Measurements from ENCODE around the gene PRSS23.
A peak's percentile ranks its signal among the peaks of the same experiment; 100 is the strongest.
"Not testable (repeated sequence)": the region's sequence is repeated elsewhere in the genome, so short reads cannot be mapped to it uniquely, and the experiment has no call there.

Gene PRSS23

GRCh38 chr11:86800076-86800959, at the start of gene PRSS23:
Gene PRSS23 (plus strand): TSS chr11:86800542. CDS start chr11:86807644, 7,102 bp downstream.
- peak; percentile 21 to 34 for DNase-seq

DNA sequence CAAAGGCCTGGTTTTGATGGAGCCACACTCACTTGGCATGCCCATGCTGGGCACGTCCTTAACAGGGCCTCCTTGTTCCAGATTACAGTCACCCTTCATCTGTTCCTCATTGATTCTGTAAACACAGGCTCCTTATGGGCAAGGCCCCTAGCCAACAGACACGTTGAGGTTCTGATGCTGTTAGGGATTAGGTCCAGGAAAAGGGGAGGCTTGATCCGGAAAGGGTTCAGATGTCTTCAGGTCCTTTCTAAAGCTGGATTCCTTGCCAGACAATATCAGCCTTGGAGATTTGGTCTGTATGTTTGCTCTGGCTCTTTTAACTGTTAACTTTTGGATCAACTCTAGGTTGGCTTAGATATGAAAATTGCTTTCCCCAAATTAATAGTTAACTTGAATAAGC, 46.9 kb upstream of the PRSS23 start:
- DNase-seq = no peak

GRCh38 chr11:86755146-86755545, 45.2 kb upstream of the PRSS23 start:
- DNase-seq = no peak

DNA sequence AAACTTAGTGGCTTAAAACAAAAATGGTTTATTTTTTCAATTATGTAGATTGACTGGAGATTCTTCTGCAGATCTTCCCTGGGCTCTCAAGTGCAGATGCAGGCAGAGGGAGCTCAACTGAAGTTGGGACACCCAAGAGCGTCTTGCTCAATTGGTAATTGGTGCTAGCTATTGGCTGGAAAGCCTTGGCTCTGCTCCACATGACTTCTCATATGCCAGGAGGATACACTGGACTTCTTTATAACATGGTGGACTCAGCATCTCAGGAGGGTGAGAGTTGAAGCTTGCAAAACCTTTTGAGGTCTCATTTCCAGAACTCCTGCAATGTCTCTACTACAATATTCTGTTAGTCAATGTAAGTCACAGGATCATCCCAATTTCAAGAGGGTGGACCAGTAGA, 42.2 kb upstream of the PRSS23 start:
- DNase-seq = no peak

DNA sequence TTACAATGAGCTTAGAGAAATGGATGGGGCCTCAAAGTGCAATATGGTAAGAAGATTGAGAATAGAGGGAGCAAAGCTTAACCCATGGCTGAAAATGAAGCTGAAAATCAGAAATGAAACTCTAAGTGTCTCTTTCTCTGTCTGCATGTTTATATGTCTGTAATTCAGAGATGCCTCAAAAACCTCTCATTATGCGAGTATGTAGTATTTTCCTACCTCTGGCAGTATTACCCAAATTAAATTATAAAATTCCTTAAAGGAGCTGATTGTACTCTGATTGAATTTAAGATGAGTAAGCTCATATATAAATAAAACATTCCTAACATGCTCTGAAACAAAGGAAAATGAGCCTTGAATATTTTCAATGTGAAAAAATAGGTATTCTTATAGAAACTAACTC, 39.8 kb upstream of the PRSS23 start:
- DNase-seq = no peak

- DNase-seq = no peak
Measured at GRCh38 chr11:86761978-86762377, 38.4 kb upstream of the PRSS23 start.

- DNase-seq = no peak
Measured at GRCh38 chr11:86765203-86765602, 35.1 kb upstream of the PRSS23 start.

GRCh38 chr11:86765878-86766277, 34.5 kb upstream of the PRSS23 start:
- DNase-seq = no peak

DNA sequence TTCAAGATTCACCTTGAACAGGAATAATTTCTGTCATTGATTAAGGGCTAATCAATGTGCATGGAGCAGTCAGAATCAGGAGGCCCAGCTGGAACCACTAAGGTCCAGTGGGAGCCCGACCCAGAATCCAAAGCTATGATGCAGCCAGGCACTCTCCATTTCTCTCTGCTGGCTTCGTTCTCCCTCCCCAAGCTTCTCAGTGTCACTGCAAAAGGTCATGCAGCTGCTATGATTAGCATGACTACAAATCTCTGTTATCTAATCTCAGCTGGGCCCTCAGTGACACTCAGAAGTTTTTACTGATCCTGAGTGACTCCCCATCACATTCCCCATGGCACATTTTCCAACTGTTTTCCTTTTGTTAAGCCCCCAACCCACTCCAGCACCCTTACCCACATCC, 31.1 kb upstream of the PRSS23 start:
- DNase-seq = no peak

GRCh38 chr11:86770473-86771027, 29.8 kb upstream of the PRSS23 start:
- DNase-seq = not testable (repeated sequence)

GRCh38 chr11:86772999-86773398, 27.3 kb upstream of the PRSS23 start:
- no peak for DNase-seq

DNA sequence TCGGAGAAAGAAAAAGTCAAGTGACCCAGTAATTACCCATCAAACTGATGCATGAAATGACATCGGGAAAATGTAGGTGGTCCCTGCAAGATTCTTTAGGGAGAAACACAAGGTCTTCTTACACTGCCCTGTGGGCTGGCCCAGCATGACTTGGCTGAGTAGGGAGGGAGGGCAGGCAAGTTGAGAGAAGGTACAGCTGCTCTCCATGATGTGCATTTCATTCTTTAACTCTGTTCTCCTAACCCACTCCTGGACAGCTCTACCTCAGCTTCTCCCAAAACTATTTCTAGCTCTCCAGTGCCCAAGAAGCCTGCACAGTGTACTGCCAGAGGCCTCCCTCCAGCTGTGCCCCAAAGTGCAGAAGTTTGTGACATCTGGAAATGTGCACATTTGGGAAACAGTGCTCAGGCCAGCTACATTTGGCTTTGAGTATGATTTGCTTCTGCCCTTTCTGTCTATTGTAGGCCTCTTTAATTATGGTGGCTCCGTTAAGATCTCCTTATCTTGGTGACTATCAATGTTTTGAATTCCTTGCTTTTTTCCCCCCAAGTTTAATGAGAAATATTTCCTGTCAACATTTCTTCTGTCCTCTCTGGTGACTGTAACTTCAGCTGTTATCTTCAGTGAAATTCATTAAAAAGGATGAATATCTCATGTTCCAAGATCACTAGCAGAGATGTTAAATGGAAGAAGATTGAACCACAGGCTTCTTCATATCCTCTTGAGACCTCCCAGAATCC, 26.7 kb upstream of the PRSS23 start:
- DNase-seq = no peak

DNA sequence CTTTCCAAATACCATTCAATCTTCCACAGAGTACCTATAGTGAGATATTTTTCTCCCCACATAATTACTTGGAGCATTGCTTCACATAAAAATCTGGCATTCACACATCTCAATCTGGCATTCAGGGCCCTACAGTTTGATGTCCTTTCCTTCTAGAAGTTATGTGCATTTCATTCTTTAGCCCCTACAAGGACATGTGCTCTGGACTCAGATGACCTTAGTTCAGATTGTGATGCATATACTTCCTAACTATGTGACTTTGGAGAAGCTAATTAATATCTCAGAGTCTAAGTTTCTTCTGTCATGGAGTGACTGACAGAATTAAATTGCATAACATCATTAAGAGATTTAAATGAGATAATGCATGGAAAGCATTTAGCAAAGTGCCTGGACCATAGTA, 25.9 kb upstream of the PRSS23 start:
- no peak for DNase-seq

GRCh38 chr11:86775361-86775760, 25.0 kb upstream of the PRSS23 start:
- no peak for DNase-seq

GRCh38 chr11:86781546-86781945, 18.8 kb upstream of the PRSS23 start:
- no peak for DNase-seq

DNA sequence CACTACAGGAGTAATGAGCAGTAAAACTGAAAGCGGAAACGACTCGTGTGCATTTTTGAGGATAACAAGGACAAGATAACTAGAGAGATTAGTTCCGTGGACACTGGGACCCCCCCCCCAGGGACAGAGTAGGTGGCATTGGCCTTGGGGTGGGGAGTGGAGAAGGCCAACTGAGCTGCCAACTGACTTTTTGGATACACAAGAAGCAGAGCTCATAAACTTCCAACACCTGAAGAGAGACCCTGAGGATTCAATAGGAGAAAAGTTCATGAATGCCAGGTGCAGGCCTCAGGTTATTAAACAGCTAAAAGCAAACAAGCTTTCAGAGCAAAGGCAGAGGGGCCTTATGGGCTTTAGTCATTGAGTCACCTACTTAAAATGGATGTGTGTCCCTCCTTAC, 17.6 kb upstream of the PRSS23 start:
- DNase-seq = no peak

DNA sequence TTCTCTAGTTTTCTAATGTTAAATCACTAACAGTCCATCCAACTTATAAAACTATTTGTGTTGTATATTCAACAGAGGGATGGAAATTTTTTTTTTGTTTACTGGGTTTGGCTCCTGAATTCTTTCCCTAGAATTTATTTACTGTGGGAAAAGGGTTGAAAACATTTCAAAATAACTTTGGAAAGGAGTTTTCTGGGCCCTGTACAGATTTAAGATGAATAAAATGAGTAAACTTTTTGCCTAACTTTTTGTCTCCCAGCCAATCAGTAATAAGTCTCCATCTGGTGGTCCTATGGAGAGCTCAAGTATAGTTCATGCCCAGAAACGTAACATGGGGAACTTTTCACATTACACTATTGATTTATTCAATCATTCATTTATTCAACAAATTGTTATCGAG, 16.7 kb upstream of the PRSS23 start:
- DNase-seq = no peak

DNA sequence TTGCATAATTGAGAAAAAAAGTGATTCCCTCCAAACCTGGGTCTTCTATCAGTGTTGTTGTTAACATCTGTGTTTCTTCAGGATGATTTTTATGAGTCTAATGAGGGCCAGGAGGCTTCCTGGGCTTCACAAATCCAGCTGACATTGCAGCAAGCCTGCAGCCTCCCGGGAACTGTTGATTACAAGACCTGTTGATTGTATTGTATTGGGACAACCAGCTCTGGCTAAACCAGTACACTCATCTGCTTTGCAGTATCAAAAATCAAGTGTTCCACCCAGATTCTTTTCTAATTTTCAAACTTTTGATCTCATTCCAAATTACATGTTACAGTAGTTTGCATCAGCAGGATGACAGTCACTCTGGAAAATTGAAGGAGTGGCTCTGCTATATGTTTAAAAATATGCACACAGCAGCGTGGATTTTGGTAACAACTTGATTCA, 16.1 kb upstream of the PRSS23 start:
- no peak for DNase-seq

DNA sequence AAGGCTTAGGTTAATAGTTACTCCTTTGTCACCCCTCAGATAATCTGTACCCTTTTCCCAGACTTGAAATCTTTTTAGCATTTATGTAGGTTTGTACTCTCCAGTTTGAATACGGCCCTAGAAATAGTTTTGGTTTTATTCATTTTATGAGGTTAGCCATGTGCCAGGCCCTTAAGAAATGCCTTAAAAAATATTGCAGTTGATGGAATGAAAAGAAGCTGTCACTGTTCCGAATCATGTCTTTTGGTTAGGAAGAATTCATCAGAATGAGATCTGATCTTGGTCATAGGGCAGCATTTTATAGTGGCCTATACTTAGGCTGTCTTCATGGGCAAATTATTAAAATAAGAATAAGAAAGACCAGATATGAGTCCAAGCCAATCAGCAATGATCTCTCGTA, 14.8 kb upstream of the PRSS23 start:
- no peak for DNase-seq

- DNase-seq = no peak
Measured at GRCh38 chr11:86787018-86787536, 13.3 kb upstream of the PRSS23 start.

GRCh38 chr11:86787656-86788055, 12.7 kb upstream of the PRSS23 start:
- DNase-seq = no peak

DNA sequence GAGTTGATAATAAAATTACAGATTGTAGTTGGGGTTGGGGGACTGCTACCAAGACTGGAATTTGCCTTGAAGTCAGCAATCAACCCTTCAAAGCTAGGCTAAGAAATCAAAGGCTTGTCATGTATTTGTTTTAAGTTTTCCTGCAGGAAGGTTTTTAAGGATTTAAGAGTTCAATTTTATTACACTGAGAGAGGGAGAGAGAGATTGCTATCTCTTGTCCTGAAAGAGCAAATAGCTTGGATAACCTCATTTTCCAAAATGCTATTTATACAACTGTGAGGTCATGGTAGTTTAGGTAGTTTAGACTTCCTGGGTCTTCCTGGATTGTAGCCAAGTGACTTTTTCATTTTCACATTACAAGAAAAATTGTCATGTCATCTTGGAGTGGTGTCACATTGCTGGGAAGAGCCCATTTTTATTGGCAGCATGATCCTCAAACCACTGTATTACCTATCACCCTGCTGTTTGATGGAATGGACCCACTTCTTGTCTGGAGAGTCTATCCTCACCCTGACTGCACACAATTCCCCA, 10.1 kb upstream of the PRSS23 start:
- DNase-seq = no peak

All from CD4-positive, alpha-beta T cell treated with Interleukin-1 beta for 1 hour (primary cell).